NCI-H2107 (cell line): ENCODE measurements around the gene VPS72.
"Not testable (repeated sequence)": the region's sequence is repeated elsewhere in the genome, so short reads cannot be mapped to it uniquely, and the experiment has no call there.

ENCODE experiments used
- DNase-seq: peaks from one replicate; lab custom pipeline; 2025; lab: John Stamatoyannopoulos, UW

Gene VPS72, protein sequence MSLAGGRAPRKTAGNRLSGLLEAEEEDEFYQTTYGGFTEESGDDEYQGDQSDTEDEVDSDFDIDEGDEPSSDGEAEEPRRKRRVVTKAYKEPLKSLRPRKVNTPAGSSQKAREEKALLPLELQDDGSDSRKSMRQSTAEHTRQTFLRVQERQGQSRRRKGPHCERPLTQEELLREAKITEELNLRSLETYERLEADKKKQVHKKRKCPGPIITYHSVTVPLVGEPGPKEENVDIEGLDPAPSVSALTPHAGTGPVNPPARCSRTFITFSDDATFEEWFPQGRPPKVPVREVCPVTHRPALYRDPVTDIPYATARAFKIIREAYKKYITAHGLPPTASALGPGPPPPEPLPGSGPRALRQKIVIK

DNA sequence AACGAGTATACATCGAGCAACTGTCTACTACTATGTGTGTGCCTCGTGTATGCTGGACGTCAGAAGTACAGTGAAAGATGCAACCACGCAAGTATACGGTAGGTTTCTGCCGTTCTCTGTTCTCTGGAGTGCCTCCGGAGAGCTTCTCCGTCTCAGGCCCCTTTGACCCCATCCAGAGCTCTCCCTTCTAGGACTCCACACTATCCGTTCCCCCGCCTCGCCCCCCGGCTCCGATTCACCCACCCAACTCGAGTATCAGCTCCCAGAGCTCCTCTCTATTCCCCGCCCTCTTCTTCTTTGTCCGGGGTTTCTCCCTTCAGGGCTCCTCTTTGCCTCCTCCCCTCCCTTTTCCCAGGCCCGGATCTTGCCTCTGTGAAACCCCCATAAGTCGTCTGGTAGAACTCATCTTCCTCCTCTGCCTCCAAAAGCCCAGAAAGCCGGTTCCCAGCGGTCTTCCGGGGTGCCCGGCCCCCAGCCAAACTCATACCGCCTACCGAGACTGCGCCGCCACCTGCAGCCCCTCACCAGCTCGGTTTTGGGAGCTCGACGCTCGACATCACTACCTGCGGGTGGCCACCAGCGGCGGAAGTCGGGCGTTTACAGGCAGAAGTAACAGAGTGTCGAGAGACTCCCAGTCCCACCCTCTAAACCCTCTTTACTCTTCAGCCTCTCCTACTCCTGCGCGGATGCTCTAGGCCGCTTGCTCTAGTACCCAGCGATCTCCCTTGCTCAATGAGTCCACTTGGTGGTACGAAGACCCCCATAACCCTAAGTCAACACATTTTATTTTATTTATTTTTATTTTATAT is at the start of gene VPS72:
Gene VPS72, minus strand, starts transcription at position 561 of the 809 bp plus-strand sequence. Its CDS starts 76 bp downstream, at position 485.
- peak; percentile 84 for DNase-seq

DNA sequence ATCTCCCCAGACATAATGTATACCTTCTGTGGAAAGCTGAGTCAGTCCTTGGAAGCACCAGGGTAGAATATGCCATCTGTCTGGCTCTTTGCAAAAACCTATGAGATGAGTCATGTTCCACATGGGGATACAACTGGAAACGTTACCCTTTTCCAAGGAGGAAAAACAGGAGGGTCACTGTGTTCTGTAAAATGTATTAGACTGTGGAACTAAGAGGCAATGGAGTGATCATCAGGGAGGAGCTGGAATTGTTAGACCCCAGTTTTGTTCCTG is 48.4 kb upstream of the VPS72 start:
- no peak for DNase-seq

DNA sequence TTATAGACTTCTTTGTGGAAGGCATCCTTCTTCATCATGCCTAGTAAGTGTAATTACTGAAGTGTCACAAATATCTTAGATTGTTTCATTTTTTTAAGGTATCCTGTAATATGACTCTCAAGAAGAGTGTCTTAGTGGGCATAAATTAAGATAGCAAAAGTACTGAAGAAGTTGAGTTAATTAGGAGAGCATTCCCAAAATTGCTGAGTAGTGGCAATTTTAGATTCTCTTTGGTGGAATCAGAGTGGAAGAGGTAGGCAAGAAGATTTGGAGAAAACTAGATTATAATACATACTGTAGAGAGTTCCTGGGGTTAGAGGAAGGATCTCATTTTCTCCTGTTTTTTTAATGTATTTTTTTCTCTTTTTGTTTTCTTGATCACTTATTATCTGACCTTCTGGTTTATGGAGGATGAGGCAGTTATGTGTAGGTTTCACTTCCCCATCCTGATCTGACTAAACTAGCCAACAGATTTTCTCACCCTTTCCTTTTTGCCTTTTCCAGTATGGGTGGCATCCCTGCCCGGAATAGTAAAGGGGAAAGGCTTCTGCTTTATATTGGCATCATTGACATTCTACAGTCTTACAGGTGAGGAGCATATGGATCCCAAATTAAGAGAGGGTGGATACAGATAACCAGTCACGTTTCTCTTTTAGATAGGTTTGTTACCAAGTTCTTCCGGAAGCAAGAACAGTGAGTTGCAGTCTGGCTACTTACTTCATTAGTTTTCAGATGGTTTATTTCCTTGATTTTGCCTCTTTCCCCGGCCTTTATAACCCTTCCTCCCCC is 47.9 kb upstream of the VPS72 start:
- no peak for DNase-seq

DNA sequence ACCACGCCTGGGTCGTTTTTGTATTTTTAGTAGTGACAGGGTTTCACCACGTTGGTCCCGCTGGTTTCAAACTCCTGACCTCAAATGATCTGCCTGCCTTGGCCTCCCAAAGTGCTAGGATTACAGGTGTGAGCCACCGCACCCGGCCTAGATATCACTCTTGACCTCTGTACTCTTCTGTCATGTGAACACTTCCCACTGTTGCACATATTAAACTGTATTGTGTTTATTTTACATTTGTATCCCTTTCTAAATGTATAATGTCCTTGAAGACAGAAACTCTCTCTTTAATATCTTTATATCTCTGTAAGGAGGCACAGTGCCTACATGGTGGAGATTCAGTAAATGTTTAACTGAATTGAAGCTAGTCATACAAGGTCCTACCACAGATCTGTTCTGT is 45.2 kb upstream of the VPS72 start:
- no peak for DNase-seq

DNA sequence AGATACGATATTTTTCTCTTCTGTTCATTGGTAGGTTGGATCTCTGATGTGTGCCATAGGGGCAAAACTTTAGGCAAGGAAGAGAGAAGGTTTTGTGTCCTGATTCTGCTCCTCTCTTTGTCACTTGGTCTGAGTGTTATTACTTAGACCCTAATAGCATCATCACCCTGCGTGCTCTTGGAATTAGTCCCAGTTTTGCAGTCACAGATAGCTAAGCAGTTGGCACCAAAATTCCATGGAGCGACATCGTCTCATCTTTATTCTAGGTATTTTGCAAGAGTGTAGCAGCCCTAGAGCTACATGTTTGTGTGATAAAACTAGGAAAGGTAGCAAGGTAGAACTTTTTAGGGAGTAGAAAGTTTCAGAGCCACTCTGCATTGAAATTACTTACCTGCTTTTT is 32.1 kb upstream of the VPS72 start:
- DNase-seq = no peak

DNA sequence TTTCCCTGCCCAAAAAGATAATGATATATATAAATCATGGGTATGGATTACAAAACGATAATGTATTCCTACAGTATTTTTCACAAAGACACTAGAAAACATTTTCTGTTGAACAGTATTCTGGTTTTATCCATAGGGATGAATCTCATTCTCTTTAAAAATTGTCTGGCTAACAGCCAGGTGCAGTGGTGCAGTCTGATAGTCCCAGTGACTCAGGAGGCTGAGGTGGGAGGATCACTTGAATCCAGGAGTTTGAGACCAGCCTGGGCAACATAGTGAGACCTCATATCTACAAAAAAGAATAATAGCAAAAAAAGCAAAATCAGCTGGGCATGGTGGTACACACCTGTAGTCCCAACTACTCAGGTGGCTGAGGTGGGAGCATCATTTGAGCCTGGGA is 31.6 kb upstream of the VPS72 start:
- DNase-seq = no peak

DNA sequence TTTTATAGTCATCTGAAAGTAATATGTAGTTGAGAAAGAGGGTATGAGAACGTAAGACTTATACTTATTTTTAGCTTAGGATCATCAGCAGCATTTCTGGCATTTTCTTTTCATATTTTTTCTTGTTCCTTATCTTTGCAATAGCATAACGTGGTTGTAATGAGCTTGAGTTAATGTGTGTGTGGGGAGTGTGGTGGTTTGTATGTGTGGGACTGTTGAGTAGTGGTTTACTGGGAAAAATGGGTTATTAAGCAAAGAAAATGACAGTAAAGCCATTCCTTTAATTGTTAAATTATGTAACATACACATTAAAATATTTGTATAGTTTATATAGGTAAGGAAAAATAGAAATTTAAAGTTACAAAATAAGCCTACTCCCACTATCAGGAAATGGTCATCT is 23.6 kb upstream of the VPS72 start:
- no peak for DNase-seq

DNA sequence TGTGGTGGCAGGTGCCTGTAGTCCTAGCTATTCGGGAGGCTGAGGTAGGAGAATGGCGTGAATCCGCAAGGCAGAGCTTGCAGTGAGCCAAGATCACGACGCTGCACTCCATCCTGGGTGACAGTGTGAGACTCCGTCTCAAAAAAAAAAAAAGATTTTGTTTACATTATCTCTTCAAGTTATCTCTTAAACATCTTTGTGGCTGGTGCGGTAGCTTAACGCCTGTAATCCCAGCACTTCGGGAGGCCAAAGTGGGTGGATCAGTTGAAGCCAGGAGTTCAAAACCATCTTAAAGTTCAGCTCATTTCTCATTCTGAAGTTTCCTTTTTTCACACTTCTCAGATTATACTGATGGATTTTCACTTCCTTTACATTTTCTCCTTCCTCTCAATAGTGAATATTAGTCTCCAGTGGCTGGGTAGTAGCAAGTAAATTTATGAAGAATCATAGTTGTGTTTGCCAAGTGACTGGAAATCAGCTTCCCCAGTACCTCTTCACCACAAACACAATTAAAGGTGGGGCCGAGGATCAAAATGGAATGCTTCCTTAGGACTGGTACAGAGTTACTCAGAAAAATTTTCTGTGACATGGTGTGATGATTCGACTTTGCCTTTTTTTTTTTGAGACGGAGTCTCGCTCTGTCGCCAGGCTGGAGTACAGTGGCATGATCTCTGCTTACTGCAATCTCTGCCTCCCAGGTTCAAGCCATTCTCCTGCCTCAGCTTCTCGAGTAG is 22.1 kb upstream of the VPS72 start:
- DNase-seq = no peak

DNA sequence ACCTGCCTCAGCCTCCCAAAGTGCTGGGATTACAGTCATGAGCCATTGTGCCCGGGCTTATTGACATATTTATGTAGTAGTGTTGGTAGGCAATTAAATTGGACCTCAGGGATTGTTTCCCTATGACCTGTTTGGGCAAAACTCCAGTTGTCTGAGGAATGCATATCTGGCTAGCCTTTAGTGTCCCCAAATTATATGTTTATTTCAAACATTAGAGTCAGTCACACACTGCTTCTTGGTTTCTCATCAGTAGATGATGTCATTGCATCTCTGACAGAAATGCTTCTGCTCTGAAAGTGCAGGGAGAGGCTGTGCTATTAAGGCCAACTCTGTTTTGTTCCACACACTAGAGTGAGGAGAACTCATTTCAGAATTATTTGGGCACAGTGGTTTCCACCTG is 20.8 kb upstream of the VPS72 start:
- DNase-seq = no peak

DNA sequence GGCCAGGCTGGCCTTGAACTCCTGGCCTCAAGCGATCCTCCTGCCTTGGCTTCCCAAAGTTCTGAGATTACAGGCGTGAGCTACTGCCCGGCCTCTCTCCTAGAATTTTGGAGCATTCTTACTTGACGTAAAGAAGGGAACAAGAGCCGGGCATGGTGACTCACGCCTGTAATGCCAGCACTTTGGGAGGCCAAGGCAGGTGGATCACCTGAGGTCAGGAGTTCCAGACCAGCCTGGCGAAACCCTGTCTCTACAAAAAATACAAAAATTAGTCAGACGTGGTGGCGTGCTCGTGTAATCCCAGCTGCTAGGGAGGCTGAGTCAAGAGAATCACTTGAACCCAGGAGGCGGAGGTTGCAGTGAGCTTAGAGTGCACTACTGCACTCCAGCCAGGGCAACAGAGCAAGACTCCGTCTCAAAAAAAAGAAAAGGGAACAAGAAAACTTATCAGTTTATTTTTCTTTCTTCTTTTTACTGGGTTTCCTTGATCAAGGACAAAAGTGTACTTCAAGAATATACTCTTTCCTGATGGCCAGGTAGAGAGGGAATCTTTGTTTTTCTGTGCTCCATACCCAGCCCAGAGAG is 15.5 kb upstream of the VPS72 start:
- DNase-seq = not testable (repeated sequence)

DNA sequence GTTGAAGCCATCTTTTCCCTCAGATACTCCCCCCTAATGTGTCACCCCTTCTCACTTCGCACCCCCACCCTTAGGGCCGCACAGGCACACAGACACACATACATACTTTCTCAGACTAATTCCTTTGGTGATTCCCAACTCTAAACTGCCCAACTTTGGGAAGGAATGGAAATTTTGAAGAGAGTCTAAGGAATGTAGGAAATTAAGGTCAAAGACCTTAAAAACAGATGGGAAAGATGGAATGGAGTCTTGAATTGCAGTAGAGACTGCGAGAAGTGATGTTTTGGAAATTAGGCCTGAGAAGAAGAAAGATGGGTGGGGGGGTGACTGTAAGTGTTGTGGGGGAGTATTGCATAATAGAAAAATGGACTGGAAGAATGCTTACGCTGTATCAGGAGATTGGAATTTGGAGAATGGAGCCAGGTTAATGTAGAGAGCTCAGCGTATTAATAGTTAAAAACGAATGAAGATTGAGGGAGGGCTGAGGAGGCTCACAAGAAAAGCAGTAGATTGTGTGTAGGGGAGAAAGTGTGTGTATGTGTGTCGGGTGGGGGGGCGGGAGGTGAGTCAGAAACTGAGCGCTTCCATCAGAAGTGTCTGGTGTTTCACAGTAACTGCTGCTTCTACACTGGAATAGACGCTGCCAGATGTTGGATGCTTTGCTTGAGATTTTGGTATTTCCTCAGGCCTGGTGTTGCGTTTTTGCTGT is 10.0 kb upstream of the VPS72 start:
- no peak for DNase-seq

DNA sequence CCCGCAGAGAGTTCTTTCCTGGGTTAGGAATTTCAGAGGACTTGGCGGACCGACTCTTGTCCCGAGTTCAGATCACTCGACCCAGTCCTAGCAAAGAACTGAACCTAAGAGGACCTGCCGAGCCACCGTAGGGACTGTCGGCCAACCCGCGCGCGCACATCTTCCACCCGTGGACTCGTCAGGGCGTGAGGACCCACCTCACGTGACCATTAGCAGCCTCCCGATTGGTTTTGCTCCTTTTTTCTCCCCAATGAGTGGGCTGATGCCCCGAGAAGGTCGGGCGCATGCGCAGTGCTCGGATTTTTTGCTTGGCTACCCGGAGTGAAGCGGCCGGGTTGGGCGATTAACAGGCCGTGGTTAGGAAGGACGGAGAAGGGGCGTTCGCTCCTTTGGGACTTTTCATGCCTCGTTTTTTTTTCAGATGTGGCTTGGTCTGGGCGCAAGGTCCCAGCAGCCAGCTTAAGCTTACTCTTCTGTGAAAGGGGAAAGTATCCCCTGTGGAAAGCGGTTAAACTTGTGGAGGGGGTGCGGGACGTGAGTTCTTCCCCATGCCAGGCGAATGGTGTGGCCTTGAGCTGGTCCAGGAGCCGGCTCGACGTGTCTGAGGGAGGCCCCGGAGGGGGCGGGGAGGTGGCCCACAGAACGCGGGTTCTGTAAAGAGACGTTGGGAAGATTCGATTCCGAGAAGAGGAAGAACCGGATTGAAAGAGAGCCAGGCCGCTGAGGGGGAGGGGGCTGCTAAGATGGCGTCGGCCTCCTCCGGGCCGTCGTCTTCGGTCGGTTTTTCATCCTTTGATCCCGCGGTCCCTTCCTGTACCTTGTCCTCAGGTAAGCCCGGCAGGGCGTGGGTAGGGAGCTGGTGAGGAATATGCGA is 8.5 kb upstream of the VPS72 start, which contains the start of gene PIP5K1A:
Gene PIP5K1A, plus strand, starts transcription at position 299 of the 874 bp plus-strand sequence. Its CDS starts 445 bp downstream, at position 744.
- peak; percentile 99 for DNase-seq

DNA sequence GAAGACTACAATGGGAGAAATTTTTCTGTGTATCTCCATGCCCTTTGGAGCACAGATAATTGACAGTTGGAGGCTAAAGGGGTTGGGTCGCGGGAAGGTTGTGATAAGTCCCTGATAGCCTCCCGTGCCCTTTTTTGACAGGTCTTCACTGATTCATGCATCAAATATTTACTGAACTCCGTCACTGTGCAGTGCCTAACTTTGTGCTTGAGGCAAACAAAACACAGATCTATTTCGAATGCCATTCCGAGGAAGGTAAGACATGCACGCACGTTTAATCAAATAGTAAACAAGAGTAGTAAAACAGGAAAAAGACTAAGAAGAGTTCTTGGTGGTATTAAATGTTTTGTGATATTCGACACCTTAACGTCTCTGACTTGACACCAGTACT is 7.9 kb upstream of the VPS72 start:
- DNase-seq = no peak

DNA sequence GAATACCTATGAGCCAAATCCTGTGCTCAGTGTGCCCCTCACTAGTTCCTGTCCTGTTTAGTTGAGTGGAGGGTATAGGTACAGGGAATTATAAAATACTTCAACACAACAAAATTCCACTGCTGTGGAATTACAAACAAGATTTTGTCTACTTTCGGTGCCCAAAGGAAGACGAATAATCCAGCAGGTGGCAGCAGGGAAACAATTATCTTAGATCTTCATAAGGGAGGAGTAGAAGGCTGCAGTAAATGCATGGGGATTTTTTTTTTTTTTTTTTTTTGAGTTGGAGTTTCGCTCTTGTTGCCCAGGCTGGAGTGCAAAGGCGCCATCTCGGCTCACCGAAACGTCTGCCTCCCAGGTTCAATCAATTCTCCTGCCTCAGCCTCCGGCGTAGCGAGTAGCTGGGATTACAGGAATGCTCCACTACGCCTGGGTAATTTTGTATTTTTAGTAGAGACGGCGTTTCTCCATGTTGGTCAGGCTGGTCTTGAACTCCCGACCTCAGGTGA is 6.3 kb upstream of the VPS72 start:
- peak; percentile 60 for DNase-seq

DNA sequence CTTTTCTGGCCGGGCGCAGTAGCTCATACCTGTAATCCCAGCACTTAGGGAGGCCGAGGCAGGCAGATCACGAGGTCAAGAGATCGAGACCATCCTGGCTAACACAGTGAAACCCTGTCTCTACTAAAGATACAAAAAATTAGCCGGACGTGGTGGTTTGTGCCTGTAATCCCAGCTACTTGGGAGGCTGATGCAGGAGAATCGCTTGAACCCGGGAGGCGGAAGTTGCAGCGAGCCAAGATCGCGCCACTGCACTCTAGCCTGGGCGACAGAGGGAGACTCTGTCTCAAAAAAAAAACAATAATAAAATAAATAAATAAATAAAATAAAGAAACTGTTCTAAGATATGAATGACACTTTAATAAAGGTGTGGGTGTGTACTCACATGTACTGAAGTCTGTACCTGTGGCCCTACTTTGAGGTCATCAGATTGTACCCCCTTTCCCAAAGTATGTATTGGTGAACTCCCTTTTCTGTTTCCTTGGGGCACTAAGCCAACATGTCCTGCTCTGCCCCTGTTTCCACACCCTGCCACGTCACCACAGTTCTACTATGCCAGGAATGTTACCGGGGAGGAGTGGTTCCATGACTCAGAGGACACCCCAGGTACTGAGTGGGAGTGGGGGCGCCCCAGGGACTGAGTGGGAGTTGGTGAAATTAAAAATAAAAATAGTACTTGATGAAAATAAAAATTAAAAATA is 5.0 kb upstream of the VPS72 start:
- not testable (repeated sequence) for DNase-seq

DNA sequence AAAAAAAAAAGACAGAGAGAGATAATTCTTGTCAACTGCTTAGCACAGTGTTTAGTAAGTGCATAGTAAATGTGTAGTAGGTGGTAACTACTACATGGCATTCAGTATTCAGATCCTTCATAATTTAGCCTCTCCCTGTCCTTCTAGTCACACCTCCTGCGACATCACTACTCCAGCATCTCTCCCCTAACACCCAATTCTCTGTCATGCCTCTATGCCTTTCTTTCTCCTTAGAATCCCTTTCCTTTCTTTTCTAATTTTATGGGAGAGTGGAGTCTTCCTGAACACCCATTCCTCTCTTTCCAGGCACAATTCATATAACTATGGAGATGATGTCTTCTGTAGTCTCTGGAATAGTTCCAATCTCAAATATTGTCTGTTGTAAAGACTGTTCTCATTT is 3.9 kb upstream of the VPS72 start:
- DNase-seq = no peak

DNA sequence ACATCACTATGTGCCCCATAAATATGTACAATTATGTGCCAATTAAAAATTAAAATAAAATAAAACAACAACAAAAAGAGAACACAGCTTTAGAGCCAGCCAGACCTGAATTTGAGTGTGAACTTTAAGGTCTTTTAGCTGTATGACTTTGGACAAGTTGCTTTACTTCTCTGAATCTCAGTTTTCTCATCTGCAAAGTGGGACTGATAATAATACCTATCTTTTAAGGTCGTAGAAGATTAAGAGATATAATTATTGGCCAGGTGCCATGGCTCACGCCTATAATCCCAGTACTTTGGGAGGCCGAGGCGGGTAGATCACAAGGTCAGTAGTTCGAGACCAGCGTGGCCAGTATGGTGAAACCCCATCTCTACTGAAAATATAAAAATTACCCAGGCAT is 3.3 kb upstream of the VPS72 start:
- DNase-seq = no peak

DNA sequence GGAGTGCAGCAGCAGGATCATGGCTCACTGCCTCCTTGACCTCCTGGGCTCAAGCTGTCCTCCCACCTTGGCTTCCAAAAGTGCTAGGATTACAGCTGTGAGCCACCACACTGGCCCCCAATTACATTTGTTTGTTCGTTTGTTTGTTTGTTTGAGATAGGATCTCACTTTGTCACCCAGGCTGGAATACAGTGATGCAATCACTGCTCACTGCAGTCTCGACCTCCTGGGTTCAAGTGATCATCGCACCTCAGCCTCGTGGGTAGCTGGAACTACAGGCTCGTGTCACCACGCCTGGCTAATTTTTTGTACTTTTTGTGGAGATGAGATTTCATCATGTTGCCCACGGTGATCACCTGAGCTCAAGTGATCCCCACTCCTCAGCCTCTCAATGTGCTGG is 2.0 kb upstream of the VPS72 start:
- no peak for DNase-seq

DNA sequence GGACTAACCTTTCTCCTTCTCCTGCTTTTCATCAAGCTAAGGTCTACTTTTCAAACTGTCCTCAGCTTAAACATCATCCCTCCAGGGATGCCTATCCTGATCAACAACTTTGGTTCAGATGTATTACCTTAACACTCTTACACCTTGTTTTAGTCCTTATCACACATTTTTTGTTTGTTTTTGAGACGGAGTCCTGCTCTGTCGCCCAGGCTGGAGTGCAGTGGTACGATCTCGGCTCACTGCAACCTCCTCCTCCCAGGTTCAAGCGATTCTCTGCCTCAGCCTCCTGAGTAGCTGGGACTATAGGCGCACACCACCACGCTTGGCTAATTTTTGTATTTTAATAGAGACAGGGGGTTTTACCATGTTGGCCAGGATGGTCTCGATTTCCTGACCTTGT is 1.3 kb downstream of the VPS72 start:
- not testable (repeated sequence) for DNase-seq
